ENCODE data around the gene ATP13A3.

ATP13A3 gene

GRCh38 chr3:194423317-194423716 is 63.5 kb downstream of the ATP13A3 start:
- TF ChIP-seq TSHZ2 (CRISPR knock-in tag; IDR thresholded peaks at IDR 0.05) (no peak), ZFP3 (CRISPR knock-in tag; IDR thresholded peaks at IDR 0.05) (no peak), BACH2 (CRISPR knock-in tag; IDR thresholded peaks at IDR 0.05; ENCODE audit: borderline replicate concordance) (no peak), ISL1 (CRISPR knock-in tag; IDR thresholded peaks at IDR 0.05) (no peak), ESRRG (CRISPR knock-in tag; IDR thresholded peaks at IDR 0.05) (no peak), CSDC2 (CRISPR knock-in tag; IDR thresholded peaks at IDR 0.05) (no peak), RARB (CRISPR knock-in tag; IDR thresholded peaks at IDR 0.05) (no peak)
- ATAC-seq = no peak; the same call in 2 of the 3 replicates

DNA sequence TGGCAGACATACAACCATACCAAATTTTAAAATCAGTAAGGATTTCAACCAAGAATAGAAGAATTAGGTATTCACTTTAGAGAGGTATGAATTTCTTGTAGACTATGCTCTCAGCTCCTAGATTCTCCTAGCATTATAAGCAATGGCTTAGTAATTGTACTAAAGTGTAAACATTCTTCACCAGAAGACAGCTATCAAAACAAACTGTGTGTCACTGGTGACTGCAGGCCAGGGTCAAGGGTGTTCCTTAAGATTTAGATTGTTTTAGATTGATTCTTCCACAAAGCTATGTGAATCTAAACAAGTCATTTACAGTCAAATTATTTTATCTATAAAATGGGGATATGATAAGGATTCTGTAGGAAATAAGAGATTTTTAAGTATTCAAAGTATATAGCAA is 64.6 kb downstream of the ATP13A3 start:
- TF ChIP-seq ESRRG (CRISPR knock-in tag; IDR thresholded peaks at IDR 0.05) (no peak), TCF4 (CRISPR knock-in tag; IDR thresholded peaks at IDR 0.05; ENCODE audit: borderline replicate concordance) (no peak), ZC3H10 (CRISPR knock-in tag; IDR thresholded peaks at IDR 0.05) (no peak), POU6F1 (CRISPR knock-in tag; IDR thresholded peaks at IDR 0.05; ENCODE audit: borderline replicate concordance, low read depth) (no peak), CSDC2 (CRISPR knock-in tag; IDR thresholded peaks at IDR 0.05) (no peak), TOX (CRISPR knock-in tag; IDR thresholded peaks at IDR 0.05; ENCODE audit: borderline replicate concordance) (no peak), ZNF70 (CRISPR knock-in tag; IDR thresholded peaks at IDR 0.05) (no peak), BACH2 (CRISPR knock-in tag; IDR thresholded peaks at IDR 0.05; ENCODE audit: borderline replicate concordance) (no peak), TSHZ2 (CRISPR knock-in tag; IDR thresholded peaks at IDR 0.05) (no peak), ZFP3 (CRISPR knock-in tag; IDR thresholded peaks at IDR 0.05) (no peak), SNAI2 (CRISPR knock-in tag; IDR thresholded peaks at IDR 0.05) (no peak), CSRNP3 (CRISPR knock-in tag; IDR thresholded peaks at IDR 0.05) (no peak)
- no peak for ATAC-seq

DNA sequence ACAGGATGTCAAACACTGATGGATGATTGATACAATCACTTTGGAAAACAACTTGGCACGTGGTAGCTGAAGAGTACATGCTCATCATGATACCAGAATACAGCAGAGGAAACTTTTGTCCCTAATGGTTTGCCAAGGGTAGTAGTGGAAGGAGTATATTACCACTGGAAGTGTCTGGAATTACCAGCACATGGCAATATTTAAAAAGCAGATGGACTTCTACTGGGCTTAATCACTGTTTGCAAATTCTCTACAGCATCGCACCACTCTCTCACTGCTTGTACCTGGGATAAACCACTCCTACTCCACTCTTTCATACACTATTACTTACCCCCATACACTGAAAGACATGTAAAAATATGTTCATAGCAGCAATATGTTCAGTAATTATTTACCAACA is 68.1 kb downstream of the ATP13A3 start:
- TF ChIP-seq BACH2 (CRISPR knock-in tag; IDR thresholded peaks at IDR 0.05; ENCODE audit: borderline replicate concordance) = no peak
- TF ChIP-seq ZNF8 (CRISPR knock-in tag; IDR thresholded peaks at IDR 0.05) = no peak
- no peak for TF ChIP-seq ZNF565 (CRISPR knock-in tag; conservative IDR thresholded peaks at IDR 0.05; ENCODE audit: low read depth)
- TF ChIP-seq TSHZ2 (CRISPR knock-in tag; IDR thresholded peaks at IDR 0.05) = no peak
- TF ChIP-seq TCF4 (CRISPR knock-in tag; IDR thresholded peaks at IDR 0.05; ENCODE audit: borderline replicate concordance) = no peak
- no peak for ATAC-seq
